GM21381 (cell line): ENCODE measurements around the gene RGCC.
A peak's percentile ranks its signal among the peaks of the same experiment; 100 is the strongest.

Experiments
- ATAC-seq: cut with Tn5 transposase; IDR thresholded peaks from one replicate; pipeline ENCODE4 v1.9.1; 2021; ENCODE audit warnings: mild to moderate bottlenecking, moderate library complexity; ENCODE audit not compliant: unreplicated experiment

Gene RGCC

DNA sequence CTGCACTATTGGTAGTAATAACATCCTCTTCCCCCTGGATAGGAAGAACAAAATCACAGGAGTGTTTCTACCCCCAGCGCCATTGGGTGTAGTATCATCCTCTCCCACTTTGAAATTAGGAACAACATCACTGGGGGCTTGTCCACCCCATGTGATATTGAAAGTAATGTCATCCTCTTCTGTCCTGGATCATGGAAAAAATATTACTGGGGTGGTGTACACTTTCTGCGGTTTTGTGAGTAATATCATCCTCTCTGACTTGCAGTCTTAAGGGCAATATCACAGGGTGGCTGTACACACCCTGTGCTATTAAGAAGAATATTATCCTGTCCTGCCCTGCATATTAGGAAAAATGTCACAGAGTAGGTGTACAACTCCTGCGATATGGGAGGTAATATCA lies 4.9 kb upstream of the RGCC start:
- no peak for ATAC-seq

DNA sequence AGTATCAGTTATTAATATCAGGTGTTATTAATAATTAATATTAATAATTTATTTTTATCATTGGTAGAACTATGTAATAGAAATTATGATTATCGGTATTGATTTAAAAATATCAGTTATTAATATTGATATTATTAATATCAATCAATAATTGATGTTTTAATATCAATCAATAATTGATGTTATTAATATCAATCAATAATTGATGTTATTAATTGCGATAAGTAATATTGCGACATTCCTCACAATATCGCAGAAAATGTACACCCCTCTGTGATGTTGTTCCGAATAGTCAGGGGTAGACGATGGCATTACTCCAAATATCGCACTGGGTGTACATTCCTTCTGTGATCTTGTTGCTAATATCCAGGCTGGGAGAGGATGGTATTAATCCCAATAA lies 3.7 kb upstream of the RGCC start:
- ATAC-seq, result no peak

DNA sequence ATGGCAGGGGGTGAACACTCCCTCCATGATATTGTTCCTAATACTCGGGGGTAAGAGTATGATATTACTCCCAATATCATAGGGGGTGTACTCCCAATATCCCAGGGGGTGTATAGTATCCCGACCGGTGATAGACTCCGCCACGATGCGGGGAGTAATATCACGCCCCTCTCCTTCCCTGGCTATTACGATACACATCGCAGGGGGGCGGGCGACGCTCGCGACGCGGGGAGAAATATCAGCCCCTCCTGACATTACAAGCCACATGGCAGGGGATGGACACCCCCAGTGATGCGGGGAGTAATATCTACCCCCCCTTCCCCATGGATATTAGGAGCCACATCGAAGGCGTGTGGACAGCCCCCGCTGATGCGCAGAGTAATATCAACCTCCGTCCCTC lies 3.2 kb upstream of the RGCC start:
- no peak for ATAC-seq

DNA sequence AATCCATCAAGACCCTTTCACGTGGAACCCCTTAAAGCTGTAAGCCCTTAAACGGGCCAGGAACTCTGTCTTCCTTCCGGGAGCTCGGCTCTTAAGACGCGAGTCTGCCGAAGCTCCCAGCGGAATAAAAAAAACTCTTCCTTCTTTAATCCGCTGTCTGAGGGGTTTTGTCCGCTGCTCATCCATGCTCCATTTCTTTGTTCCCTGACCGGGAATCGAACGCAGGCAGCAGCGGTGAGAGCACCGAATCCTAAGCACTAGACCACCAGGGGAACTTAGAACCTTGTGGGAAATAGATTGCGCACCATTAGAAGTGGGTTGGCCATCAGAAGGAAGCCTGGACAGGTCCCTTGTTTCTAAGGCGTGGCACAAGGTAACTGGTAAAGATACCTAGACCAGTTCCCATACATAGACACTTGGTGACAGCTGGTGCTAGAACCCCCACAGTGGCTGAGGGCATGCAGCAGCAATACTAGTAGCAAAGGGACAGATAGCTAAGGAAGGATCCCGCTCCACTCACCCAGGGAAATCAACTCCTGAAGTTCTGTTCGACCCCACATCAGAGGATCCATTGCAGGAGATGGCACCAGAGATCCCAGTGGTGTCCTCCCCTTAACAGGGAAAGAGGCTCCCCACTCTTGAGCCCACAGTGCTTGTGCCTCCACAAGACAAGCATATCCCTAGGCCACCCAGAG lies 1.5 kb upstream of the RGCC start:
- no peak for ATAC-seq

DNA sequence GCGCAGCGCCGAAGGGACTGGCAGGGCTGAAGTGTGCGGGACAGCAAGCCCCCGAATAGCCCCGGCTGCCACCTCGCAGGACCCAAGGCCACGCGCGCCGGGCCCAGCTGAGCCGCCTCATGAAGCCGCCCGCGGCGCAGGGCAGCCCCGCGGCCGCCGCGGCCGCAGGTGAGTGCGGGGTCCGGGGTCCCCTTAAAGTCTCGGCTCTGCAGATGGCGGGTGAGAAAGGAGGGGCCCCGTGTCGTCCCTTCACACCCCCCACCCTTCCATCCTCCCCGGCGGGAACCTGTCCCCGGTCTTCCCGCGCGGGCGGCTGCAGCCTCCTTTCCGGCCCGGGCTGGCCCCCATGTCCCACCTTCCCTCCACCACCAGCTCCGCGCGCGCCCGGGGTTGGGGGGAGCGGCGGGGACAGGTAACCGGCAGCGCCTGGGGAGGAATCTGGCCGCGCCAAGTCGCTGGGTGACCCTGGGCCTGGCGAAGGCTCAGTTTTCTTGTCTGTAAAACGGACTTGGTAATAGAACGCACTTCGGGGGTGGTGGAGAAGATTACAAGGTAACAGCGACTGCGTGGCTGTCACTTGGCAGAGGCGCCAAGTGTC lies 338 bp downstream of the RGCC start:
- peak; percentile 25 for ATAC-seq

DNA sequence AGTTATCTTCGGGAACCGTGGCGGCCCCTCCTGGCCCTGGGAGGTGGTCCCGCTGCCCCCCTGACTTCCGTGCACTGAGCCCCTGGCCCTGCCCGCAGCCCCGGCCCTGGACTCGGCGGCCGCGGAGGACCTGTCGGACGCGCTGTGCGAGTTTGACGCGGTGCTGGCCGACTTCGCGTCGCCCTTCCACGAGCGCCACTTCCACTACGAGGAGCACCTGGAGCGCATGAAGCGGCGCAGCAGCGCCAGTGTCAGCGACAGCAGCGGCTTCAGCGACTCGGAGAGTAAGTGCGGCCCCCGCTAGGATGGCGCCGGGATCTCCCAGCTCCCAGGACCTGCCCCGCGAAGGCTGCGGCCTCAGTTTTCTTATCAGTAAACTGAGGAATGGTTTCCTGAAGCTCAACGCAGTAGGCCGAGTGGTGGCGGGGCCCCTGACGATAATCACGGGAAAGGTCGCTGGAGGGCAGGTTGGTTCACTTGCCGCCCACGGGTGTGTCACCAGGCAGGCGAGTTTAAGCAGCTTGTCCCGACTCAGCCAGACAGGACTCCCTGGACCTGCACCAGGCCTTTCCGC lies 924 bp downstream of the RGCC start:
- peak; percentile 15 for ATAC-seq

DNA sequence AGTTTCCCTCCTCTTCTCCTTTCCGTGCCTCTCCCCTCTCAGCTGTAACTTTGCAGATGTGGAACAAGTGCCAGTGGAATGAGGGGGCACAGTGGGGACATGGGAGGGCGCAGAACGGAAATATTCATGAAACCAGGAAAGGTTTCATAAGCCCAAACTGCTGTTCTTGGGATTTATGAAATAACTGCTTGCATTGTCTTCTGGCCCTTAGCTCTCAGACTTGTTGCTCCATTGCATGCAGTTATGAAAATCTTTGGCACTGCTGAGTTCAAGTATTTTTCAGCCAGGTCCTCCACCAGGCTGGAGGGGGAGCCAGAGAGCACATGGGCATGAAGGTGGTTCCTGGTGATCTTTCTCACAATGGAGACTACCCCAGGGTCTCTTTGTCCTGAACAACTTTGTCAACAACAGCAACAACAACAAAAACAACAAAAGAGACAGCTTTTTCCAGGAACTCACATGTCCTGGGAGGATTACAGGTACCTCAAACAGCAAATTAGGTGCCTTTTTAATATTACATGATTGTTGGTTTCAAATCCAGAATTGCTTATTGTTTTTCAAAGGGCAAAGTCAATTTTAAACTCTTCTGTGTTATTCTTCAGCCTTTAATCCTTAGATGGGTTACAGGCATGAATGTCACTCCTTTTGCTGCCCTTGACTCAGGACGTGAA lies 1.5 kb downstream of the RGCC start:
- ATAC-seq, result no peak

DNA sequence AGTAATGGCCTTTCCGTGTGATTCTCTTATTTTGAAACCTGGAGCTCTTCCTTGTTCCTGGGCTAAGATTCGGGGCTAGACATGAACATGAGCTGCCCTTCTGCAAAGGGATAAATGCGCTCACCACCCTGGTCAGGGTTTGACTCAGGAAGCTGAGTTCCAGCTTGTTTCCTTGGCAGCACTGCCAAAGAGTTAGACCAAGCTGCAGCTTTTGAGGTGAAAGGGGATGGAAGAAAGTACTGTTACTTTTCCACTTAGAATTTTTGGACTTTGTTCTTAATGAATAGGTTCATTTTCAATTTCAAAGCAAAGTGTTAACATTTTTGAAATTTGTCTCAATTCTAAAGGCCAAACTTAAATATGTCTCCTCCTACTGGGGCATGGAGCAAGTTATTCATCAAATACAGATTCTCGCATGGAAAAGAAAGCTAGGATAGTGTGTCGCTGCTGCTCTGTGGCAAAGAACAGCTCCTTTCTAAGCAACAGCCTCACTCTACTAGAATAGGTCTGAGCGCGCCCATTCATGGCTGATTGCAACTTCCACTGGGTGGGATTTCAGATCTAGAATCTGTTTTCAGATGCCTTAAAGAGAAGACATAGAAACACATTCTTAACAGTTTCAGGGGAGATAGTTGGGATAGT lies 2.2 kb downstream of the RGCC start:
- no peak for ATAC-seq

DNA sequence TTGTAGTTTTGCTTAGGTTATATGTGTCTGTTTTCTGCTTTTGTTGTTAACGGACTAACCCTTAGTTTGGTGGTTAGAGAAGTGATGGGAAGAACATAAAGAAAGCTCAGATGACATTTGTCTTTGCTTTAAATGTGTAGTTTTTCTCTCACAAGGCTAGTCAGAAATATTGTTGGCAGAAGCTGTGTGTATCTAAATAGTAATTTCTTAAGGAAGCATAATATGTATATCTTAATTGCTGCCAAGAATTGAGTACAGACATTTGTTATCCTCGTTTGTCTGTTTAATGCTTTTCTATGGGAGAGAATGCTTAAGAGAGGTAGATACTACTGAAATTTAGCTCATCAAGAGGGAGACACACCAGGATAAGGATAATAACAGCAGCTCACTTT lies 2.7 kb downstream of the RGCC start:
- ATAC-seq, result no peak

DNA sequence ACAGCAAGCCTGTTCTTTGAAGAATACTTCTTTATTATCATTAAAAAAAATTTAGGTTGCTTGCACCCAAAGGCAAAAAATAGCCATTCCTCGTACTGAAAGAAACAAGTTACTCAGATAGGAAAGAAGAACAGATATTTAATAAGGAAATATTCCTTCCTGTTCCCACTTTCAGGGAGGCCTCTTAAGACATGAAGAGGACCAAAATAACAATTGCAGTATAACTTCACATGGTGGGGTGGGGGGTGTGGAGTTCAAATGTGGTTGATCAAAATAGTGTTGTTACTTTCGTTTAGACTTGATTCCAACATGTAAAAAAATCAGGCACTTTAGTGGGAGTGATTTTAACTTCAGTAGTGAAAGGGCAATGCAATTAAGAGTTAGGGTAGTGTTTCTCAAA lies 3.6 kb downstream of the RGCC start:
- no peak for ATAC-seq

DNA sequence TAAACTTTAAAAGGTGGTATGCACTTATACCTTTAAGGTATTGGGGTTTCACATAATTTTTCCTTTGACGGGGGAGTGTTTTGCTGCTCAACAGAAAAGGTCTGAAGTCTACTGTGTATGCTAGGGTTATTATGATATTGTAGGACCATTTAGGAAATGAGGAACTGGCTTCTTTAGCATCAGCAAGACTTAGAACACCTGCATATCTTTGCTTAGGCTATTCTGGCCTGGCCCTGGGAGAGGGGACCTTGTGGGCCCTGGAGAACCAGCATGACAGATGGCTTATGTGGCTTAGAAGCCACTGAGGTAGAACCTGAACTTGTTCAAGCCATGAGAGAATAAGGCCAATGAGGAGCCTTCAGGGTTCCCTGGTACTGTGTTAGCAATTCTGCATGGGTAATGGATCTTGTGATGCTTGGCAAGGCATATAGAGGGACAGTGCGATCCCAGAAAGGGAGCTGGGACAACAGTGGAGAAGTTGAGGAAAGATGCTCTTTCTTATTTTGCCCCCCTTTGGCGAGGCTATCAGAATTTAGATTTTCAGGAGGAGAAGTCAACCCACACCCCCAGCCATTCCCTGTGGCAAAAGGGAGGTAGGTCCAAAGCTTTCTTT lies 4.3 kb downstream of the RGCC start:
- ATAC-seq, result no peak

DNA sequence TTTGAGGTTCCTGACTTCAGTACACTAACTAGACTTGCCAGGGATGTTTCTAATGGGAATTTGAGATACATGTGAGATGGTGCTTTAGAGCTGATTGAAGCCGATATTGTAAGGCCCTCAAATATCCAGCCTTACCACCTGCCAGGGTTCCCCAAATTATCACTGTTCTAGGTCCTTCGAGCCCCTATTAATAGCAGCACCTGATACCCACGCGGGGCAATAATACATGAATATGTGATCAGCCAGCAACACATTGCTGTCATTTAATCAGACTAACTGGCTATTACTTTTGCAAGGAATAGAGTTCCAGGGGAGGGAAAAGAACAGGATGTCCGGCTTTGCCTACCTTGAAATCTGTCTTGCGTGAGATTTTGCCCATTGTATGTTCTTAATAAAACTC lies 5.1 kb downstream of the RGCC start:
- no peak for ATAC-seq

DNA sequence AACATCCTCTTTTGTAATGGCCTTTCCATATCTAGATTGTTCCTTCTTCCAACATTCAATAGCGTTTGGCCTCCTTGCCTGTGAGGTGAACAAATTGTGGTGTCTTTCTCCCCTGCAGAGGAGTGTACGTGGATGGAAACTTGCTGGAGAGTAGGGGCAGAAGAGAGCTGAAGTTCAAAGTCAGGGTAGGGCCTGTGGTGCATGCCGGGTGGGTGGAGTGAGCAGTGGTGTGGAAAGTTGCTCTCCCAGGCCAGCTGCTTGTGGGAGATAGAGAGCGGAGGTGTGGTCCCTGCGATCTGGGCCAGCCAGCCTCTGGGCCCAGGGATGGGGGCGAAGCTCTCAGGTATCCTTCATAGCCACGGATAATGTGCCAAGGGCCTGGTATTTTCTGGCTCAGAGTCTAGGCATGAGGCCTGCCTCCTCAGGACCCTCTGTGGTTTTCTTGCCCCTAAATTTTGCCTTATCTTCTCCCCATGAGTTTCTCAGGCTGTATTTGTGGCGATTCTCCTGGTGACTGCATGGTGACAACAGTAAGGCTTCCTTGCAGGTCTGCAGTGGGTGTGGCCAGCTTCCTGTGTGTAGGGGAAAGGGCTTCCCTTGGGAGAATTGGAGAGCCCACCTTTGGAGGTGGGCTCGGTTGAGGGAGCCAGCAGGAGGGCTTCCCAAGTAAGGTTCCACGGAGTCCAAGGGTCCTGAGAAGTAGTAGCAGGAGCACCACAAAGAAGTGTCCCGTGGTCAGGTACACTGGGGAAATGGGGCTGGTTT lies 6.7 kb downstream of the RGCC start:
- ATAC-seq, result peak; percentile 40

DNA sequence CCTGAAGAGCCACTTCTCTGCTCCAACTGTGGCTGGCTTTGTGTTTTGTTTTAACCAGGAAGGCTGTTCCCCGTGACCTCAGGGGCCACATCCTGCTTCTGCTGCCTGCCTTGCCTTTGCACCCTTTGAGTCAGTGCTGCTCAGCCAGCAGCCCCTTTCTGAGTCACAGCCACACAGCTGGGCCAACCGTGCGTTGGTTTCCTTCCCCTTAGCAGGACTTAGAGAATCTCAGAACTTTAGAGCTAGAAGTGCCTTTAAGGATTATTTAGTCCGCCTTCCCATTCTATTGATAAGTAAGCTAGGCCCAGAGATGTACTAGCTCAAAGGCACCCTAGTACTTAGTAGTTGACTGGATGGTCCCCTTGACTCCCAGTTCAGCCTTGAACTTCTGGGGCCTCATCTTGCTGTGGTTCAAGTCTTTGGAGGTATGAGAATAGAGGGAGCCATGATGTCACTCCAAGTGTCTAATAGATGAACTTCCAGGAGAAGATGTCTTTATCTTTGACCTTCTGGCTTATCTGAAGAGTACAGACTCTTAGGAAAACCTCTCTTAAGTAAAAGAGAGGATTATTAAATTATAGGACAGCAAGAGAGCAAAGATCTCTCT lies 8.0 kb downstream of the RGCC start:
- peak; percentile 88 for ATAC-seq

DNA sequence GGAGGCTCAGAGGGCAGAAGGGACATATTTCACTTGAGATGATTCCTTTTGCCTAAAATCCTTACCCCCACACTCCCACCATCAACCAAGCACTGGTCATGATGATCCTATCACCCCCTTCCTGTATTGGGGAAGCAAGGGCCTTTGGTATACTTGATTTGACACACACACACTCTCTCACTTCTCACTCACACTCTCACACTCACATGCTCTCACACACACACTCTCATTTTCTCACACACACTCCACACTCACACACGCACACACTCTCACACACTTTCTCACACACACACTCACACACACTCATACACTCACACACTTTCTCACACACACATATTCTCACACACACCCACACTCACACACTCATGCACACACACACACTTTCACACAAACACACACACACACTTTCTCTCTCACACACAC lies 8.6 kb downstream of the RGCC start:
- no peak for ATAC-seq

DNA sequence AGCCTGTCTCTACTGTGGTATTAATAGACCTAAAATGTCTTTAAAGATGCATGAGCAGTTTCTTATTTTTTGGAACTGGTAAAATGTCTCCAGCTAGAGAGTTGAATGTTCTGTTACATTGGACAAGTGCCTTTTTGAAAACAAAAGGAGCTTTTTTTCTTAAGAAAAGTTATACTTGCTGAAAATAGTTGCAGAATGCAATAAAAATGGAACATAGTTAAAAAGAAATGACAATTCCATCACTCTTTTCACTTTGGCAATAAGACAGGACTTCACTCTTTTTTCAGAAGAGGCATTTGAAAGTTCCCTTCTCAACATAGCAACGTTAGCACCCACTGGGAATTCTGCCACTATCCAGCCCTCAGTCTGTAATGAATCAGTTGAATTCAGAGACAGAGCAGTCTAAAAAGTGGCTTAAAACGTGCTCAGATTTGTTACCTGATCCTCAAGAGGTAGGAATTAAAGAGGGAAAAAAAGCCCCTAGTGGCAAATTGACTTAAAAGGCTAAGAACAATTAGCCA lies 10.1 kb downstream of the RGCC start:
- no peak for ATAC-seq

DNA sequence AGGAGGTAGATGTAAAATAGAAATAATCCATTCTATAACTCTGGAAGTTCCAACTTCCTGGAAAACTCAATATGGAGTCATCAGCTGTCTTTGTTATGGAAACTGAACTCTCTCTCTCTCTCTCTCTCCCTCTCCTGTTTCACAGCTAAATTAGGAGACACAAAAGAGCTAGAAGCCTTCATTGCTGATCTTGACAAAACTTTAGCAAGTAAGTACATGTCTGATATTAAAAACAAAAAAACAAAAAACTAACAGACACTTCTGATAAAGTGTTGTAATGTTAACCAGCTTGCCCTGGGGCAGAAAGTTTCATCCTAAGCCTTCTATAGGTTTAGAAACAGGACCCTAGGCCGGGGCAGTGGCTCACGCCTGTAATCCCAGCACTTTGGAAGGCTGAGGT lies 11.3 kb downstream of the RGCC start:
- no peak for ATAC-seq

DNA sequence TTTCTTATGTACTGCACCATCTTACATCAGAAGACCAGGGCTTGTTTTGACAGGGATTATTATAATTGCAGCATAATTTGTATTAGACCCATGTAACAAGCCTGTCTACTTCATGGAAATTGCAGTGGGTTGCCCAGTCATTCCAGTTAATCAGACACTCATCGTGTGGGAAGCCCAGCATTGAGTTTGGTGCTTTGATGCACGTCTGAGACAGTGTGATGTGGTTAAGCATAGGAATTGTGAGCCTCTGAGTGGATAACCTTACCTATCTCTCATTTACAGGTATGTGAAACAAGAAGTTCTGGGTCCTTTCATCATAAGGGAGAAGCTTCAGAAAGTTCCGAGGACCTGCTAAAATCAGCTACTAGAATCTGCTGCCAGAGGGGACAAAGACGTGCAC lies 12.8 kb downstream of the RGCC start:
- no peak for ATAC-seq

DNA sequence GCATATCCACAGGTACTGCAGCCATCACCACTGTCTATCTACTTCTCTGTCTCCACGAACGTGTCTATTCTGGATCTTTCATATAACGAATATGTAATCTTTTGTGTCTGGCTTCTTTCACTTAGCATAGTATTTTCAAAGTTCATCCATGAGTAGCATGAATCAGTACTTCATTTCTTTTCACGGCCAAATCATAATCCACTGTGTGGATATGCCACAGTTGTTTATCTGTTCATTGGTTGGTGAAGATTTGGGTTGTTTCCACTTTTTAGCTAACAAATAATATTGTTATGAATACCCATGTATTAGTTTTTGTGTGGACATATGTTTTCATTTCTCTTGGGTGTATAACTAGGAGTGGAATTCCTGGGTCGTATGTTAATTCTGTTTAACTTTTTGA lies 14.4 kb downstream of the RGCC start:
- ATAC-seq, result no peak

DNA sequence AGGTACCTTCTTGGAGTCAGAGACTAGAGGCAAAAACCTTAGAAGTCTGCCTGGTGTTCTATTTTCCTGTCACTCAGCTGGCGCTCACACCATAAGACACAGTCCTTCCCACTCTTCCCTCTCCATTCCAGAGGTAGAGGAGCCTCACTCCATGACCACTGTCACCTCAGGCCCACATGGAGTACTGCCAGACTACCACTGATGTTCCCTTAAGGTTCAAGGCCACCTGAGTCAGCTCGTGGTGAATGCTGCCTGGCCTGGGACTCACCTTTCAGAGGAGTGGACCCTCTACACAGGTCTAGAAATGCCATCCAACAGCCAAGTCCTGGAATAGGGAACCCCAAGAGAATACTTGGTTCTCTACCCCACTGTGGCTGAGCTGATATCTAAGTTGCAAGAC lies 29.9 kb downstream of the RGCC start:
- no peak for ATAC-seq
